Muscle layer of duodenum (tissue), 2 donors: Measurements from ENCODE around the gene MAK.
"Not testable (repeated sequence)": the region's sequence is repeated elsewhere in the genome, so short reads cannot be mapped to it uniquely, and the experiment has no call there.

Experiments used
- H3K27ac ChIP-seq: one replicate; pipeline ENCODE4 v1.7.0; 2013; ENCODE audit warnings: mild to moderate bottlenecking, low read length
- H3K27me3 ChIP-seq: one replicate; pipeline ENCODE4 v1.7.0; 2013; ENCODE audit warnings: low read depth, mild to moderate bottlenecking, control low read depth, low read length
- H3K36me3 ChIP-seq, 2 donors: one replicate each; pipeline ENCODE4 v1.7.0; 2013; ENCODE audit warnings: low read length in 2 of 2, control low read depth in 1 of 2, mild to moderate bottlenecking in 1 of 2; ENCODE audit not compliant: insufficient read depth in 2 of 2, control insufficient read depth in 1 of 2
- H3K4me1 ChIP-seq, 2 donors: one replicate each; pipeline ENCODE4 v1.7.0; 2013; ENCODE audit warnings: low read length in 2 of 2, mild to moderate bottlenecking in 2 of 2, control low read depth in 1 of 2, moderate library complexity in 1 of 2; ENCODE audit not compliant: insufficient read depth in 2 of 2, control insufficient read depth in 1 of 2
- H3K4me3 ChIP-seq, 2 donors: one replicate each; pipeline ENCODE4 v1.7.0; 2013; ENCODE audit warnings: low read length in 2 of 2, low read depth in 1 of 2, mild to moderate bottlenecking in 1 of 2
- H3K9me3 ChIP-seq, 2 donors: one replicate each; pipeline ENCODE4 v1.7.0; 2013; ENCODE audit warnings: low read length in 2 of 2, control low read depth in 1 of 2, mild to moderate bottlenecking in 1 of 2; ENCODE audit not compliant: control insufficient read depth in 1 of 2
- donor health status: healthy.

MAK gene

GRCh38 chr6:10875026-10875425 lies 36.7 kb upstream of the MAK start:
- Histone ChIP-seq H3K36me3 (no peaks in the 10 kb centered on the region), H3K4me1 (no peaks in the 10 kb centered on the region), H3K27me3 (no peaks in the 10 kb centered on the region), H3K27ac (no peak overlapping the region), H3K4me3 (no peak overlapping the region), H3K9me3 (no peaks in the 10 kb centered on the region)

GRCh38 chr6:10874207-10874606 lies 35.9 kb upstream of the MAK start:
- Histone ChIP-seq H3K27me3 (no peaks in the 10 kb centered on the region), H3K27ac (no peak overlapping the region), H3K4me3 (no peak overlapping the region), H3K4me1 (no peaks in the 10 kb centered on the region), H3K36me3 (no peaks in the 10 kb centered on the region), H3K9me3 (no peaks in the 10 kb centered on the region)

DNA sequence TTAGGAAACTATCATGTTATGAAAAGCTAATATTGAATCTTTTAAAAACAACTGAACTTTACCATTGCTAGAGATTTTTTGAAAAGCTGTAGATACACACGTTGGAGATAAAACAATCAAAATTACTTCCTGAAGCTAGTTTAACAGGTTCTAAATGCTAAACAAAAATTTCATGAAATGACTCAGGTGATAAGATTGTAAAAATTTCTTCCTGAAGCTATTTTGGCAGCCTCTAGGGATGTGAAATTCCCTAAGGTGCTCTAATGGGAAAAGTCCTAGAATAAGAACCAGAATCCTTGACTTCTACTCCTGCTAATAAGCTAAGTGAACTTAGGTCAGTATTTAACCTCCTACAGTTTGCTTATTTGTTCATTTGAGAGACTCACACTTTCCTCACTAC lies 35.0 kb upstream of the MAK start:
- Histone ChIP-seq H3K9me3 (no peaks in the 10 kb centered on the region), H3K27me3 (no peaks in the 10 kb centered on the region), H3K4me3 (no peak overlapping the region), H3K4me1 (no peaks in the 10 kb centered on the region), H3K36me3 (no peaks in the 10 kb centered on the region), H3K27ac (no peak overlapping the region)

DNA sequence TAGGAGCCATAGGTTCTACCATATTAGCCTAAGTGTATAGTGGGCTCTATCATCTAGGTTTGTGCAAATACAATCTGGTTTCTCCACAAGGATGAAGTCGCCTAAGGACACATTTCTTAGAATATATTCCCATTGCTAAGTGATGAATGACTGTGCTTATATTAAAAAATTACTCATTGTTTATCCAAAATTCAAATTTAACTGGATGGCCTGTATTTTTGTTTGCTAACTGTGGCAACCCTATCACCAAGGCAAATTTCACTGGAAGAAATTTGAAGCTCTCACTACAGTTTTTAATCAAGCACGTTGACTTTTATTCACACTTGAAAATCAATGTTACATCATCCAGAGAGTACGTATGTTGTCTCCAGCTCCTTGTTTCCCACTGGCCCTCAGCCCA lies 29.6 kb upstream of the MAK start:
- H3K4me1 ChIP-seq, result no peaks in the 10 kb centered on the region
- no peak overlapping the region for H3K27ac ChIP-seq
- no peaks in the 10 kb centered on the region for H3K27me3 ChIP-seq
- no peaks in the 10 kb centered on the region for H3K9me3 ChIP-seq
- H3K4me3 ChIP-seq, result no peak overlapping the region
- no peaks in the 10 kb centered on the region for H3K36me3 ChIP-seq

DNA sequence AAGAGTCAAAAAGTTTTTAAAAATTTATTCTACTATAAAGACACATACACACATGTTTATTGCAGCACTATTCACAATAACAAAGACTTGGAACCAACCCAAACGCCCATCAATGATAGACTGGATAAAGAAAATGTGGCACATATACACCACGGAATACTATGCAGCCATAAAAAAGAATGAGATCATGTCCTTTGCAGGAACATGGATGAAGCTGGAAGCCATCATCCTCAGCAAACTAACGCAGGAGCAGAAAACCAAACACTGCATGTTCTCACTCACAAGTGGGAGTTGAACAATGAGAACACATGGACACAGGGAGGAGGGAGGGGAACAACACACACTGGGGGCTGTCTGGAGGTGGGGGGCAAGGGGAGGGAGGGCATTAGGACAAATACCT lies 28.4 kb upstream of the MAK start:
- H3K9me3 ChIP-seq, H3K4me3 ChIP-seq, H3K27me3 ChIP-seq, H3K4me1 ChIP-seq, H3K27ac ChIP-seq, H3K36me3 ChIP-seq: not testable (repeated sequence)

DNA sequence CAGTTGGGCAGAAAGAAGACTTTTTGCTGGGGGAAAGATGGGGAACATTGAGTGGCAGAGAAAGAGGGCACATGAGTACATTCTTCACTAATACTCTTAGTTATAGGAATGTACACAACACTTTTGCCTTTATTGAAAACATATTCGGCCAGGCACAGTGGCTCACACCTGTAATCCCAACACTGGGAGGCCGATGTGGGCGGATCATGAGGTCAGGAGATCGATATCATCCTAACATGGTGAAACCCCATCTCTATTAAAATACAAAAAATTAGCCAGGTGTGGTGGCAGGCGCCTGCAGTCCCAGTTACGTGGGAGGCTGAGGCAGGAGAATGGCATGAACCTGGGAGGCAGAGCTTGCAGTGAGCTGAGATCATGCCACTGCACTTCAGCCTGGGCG lies 24.7 kb upstream of the MAK start:
- not testable (repeated sequence) for H3K4me3 ChIP-seq, H3K27me3 ChIP-seq, H3K4me1 ChIP-seq, H3K9me3 ChIP-seq, H3K36me3 ChIP-seq, H3K27ac ChIP-seq

DNA sequence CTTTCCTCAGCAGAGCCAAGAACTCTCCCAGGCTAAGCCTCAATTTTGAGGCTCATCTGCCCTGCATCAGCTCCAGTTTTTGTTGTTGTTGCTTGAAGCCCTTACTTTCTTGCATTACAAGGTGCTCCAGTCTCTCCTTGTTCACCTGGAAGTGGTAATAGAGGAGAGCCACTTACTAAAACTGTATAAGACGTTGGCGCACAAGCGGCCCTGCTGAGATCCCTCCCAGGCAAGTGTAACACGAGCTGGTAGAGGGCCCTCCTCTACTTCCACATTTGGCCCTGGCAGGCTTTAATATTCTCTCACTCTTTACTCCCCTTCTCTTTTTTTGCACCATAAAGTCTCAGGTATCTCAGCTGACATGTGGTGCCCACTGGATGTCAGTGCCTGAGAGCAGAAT lies 24.0 kb upstream of the MAK start:
- no peak overlapping the region for H3K27ac ChIP-seq
- no peaks in the 10 kb centered on the region for H3K4me1 ChIP-seq

DNA sequence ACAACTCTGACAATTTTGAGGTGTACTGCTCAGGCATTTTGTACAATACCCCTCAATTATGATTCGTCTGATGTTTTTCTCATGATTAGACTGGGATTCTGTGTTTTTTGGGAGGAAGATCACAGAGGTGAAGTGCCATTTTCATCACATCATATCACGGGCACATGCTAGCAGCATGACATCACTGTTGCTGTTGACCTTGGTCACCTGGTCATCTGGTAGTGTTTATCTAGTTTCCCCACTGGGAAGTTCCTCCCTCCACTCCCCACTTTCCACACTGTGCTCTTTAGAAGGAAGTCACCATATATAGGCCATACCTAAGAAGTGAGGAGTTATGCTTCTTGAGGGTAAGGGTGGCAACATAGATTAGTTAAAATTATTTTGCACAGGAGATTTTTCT lies 22.7 kb upstream of the MAK start:
- no peak overlapping the region for H3K27ac ChIP-seq
- no peaks in the 10 kb centered on the region for H3K36me3 ChIP-seq
- H3K9me3 ChIP-seq, result no peaks in the 10 kb centered on the region

More for the DNA sequence above, 24.0 kb upstream of the MAK start:
- Histone ChIP-seq H3K27me3 (no peaks in the 10 kb centered on the region), H3K4me3 (no peak overlapping the region), H3K36me3 (no peaks in the 10 kb centered on the region), H3K9me3 (no peaks in the 10 kb centered on the region)

DNA sequence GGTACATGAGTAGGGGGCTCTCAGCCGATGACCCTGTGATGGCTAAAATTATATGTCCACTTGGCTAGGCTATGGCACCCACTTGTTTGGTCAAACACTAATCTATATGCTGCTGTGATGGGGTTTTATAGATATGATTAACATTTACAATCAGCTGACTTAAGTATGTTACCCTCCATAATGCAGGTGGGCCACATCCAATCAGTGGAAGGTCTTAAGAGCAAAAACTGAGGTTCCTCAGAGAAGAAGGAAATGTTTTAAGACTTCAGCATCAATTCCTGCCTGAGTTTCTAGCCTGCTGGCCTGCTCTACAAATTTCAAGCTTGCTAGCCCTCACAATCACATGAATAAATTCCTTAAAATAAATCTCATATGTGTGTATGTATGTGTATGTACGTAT lies 18.9 kb upstream of the MAK start:
- Histone ChIP-seq H3K27ac (no peak overlapping the region), H3K27me3 (no peaks in the 10 kb centered on the region), H3K36me3 (no peaks in the 10 kb centered on the region), H3K4me3 (no peak overlapping the region), H3K9me3 (peaks cover 0 to 3% of the 10 kb centered on the region in 2 donors), H3K4me1 (no peaks in the 10 kb centered on the region)

More for the DNA sequence above, 22.7 kb upstream of the MAK start:
- Histone ChIP-seq H3K27me3 (no peaks in the 10 kb centered on the region), H3K4me3 (no peak overlapping the region), H3K4me1 (no peaks in the 10 kb centered on the region)

- H3K9me3 ChIP-seq, result peaks cover 0 to 3% of the 10 kb centered on the region in 2 donors
- H3K27ac ChIP-seq, result no peak overlapping the region
- H3K4me3 ChIP-seq, result no peak overlapping the region
- H3K36me3 ChIP-seq, result no peaks in the 10 kb centered on the region
- no peaks in the 10 kb centered on the region for H3K4me1 ChIP-seq
- H3K27me3 ChIP-seq, result no peaks in the 10 kb centered on the region
These were observed 16.7 kb upstream of the MAK start for GRCh38 chr6:10854922-10855632.

- not testable (repeated sequence) for H3K4me3 ChIP-seq, H3K4me1 ChIP-seq, H3K27ac ChIP-seq, H3K36me3 ChIP-seq, H3K27me3 ChIP-seq, H3K9me3 ChIP-seq
These were observed 15.5 kb upstream of the MAK start for GRCh38 chr6:10853849-10854300.

DNA sequence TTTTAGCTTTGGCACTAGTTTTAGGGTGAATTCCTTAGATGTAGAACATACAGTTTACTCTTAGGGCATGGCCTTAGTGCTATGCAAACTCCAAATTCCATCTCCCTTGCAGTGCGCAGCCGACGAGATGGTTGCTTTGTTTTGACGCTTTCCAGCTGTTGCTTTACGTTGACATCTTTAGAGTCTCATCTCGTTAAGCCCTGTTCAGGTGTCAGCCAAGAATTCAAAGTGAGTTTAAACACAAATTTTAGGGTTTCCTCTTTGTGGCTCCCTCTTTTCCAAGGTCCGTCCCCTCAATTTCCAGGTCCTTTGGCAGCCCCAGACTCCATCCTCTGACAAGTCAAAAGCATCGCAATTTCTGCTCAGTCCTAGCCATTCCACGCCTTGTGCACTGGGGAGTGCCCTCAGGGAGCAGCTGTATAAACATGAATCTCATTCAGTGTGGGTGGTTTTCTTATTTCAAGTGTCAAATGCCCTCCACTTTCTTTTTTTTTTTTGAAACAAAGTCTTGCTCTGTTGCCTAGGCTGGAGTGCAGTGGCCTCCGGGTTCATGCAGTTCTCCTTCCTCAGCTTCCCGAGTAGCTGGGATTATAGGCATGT lies 14.1 kb upstream of the MAK start:
- Histone ChIP-seq H3K27ac (no peak overlapping the region), H3K27me3 (no peaks in the 10 kb centered on the region), H3K36me3 (no peaks in the 10 kb centered on the region), H3K4me1 (no peaks in the 10 kb centered on the region), H3K9me3 (peaks cover 0 to 3% of the 10 kb centered on the region in 2 donors), H3K4me3 (no peak overlapping the region)
